HUDEP-2 (cell line): ENCODE measurements around the gene ACSF2.
"Not testable (repeated sequence)": the region's sequence is repeated elsewhere in the genome, so short reads cannot be mapped to it uniquely, and the experiment has no call there.

Experiments used
- DNase-seq, 76 experiments: peaks; one replicate each; lab custom pipeline; 2025; ENCODE audit not compliant: unreplicated experiment in 76 of 76; lab: John Stamatoyannopoulos, UW

Gene ACSF2

GRCh38 chr17:50460831-50461526, 35.0 kb downstream of the ACSF2 start:
- no peak for DNase-seq

- no peak for DNase-seq
These were observed 35.6 kb downstream of the ACSF2 start for GRCh38 chr17:50461550-50462132.

- no peak for DNase-seq
These were observed 36.4 kb downstream of the ACSF2 start for GRCh38 chr17:50462446-50462845.

- no peak for DNase-seq
These were observed 38.1 kb downstream of the ACSF2 start for GRCh38 chr17:50464121-50464520.

GRCh38 chr17:50464736-50465135, 38.7 kb downstream of the ACSF2 start:
- DNase-seq = no peak

- no peak for DNase-seq
These were observed 39.2 kb downstream of the ACSF2 start for GRCh38 chr17:50465171-50465570.

- no peak for DNase-seq
These were observed 39.6 kb downstream of the ACSF2 start for GRCh38 chr17:50465635-50466034.

GRCh38 chr17:50466371-50467113, 40.5 kb downstream of the ACSF2 start:
- peak in 1 of 76 experiments; percentile 10 for DNase-seq

GRCh38 chr17:50467114-50467854, 41.3 kb downstream of the ACSF2 start:
- no peak for DNase-seq

- DNase-seq = no peak
These were observed 41.9 kb downstream of the ACSF2 start for GRCh38 chr17:50467855-50468303.

- no peak for DNase-seq
These were observed 42.5 kb downstream of the ACSF2 start, which contains the start of gene CHAD for GRCh38 chr17:50468304-50469207. Gene CHAD, minus strand, starts transcription at chr17:50468880. Its CDS starts 67 bp downstream, at chr17:50468813.

GRCh38 chr17:50469208-50469605, 43.2 kb downstream of the ACSF2 start:
- DNase-seq = no peak

GRCh38 chr17:50469671-50470305, 43.8 kb downstream of the ACSF2 start:
- no peak for DNase-seq

- no peak for DNase-seq
These were observed 44.4 kb downstream of the ACSF2 start for GRCh38 chr17:50470426-50470825.

- DNase-seq = no peak
These were observed 45.2 kb downstream of the ACSF2 start for GRCh38 chr17:50471009-50471905.

- no peak for DNase-seq
These were observed 46.3 kb downstream of the ACSF2 start for GRCh38 chr17:50472286-50472685.

- DNase-seq = not testable (repeated sequence)
These were observed 46.7 kb downstream of the ACSF2 start for GRCh38 chr17:50472761-50473161.

- no peak for DNase-seq
These were observed 47.9 kb downstream of the ACSF2 start for GRCh38 chr17:50473901-50474300.
